ENCODE results near the gene PARP4. TPM values are rescaled to one million over a fixed set of nuclear protein-coding genes. Genes with fewer than 3 reads are reported as not detected.

PARP4 gene
- total RNA-seq, 2 donors from 2014 or later: 35.7 to 51.8 TPM

GRCh38 chr13:24540236-24541126 is 27.9 kb upstream of the PARP4 start:
- peaks cover 43% of the 10 kb centered on the region for H3K27me3 Mint-ChIP-seq (ENCODE audit: insufficient read depth)
- no peaks in the 10 kb centered on the region for H3K4me1 Mint-ChIP-seq
- H3K27ac ChIP-seq (ENCODE audit: low read depth, low read length): no peak overlapping the region
- TF ChIP-seq CTCF (conservative IDR thresholded peaks at IDR 0.05): peak; percentile 81
- H3K4me3 ChIP-seq (ENCODE audit: low read length): no peak overlapping the region
- H3K27ac Mint-ChIP-seq: no peak overlapping the region
- H3K4me3 Mint-ChIP-seq: no peak overlapping the region
- peaks cover 38% of the 10 kb centered on the region for H3K27me3 ChIP-seq (ENCODE audit: control insufficient read depth, insufficient read depth, low read length, poor library complexity, severe bottlenecking)
- H3K9me3 ChIP-seq (ENCODE audit: control insufficient read depth, low read length): no peaks in the 10 kb centered on the region
- H3K36me3 ChIP-seq (ENCODE audit: control insufficient read depth, insufficient read depth, low read length): no peaks in the 10 kb centered on the region
- no peaks in the 10 kb centered on the region for H3K4me1 ChIP-seq (ENCODE audit: control insufficient read depth, insufficient read depth, low read length)
- WGBS, 2 experiments (ENCODE audit: insufficient coverage in 1 of 2, insufficient read length in 1 of 2): 84 to 92% methylated on average over 10 to 32 of the region's 32 CpGs
- DNase-seq: peak; percentile 91
- no peaks in the 10 kb centered on the region for H3K36me3 Mint-ChIP-seq (ENCODE audit: low read depth)
- H3K9ac ChIP-seq (ENCODE audit: extremely low read depth, low read length, poor library complexity, severe bottlenecking): no peak overlapping the region
- H3K9me3 Mint-ChIP-seq: peaks cover 3% of the 10 kb centered on the region

- no peaks in the 10 kb centered on the region for H3K4me1 Mint-ChIP-seq
- H3K4me3 Mint-ChIP-seq: no peak overlapping the region
- TF ChIP-seq CTCF (conservative IDR thresholded peaks at IDR 0.05): no peak
- Histone ChIP-seq H3K36me3 (ENCODE audit: control insufficient read depth, insufficient read depth, low read length) (no peaks in the 10 kb centered on the region), H3K9ac (ENCODE audit: extremely low read depth, low read length, poor library complexity, severe bottlenecking) (no peak overlapping the region), H3K4me3 (ENCODE audit: low read length) (no peak overlapping the region), H3K9me3 (ENCODE audit: control insufficient read depth, low read length) (no peaks in the 10 kb centered on the region), H3K27me3 (ENCODE audit: control insufficient read depth, insufficient read depth, low read length, poor library complexity, severe bottlenecking) (peaks cover 38% of the 10 kb centered on the region), H3K4me1 (ENCODE audit: control insufficient read depth, insufficient read depth, low read length) (no peaks in the 10 kb centered on the region), H3K27ac (ENCODE audit: low read depth, low read length) (no peak overlapping the region)
- 89 to 94% methylated on average over 9 to 11 of the region's 11 CpGs for WGBS, 2 experiments (ENCODE audit: insufficient coverage in 1 of 2, insufficient read length in 1 of 2)
- no peak overlapping the region for H3K27ac Mint-ChIP-seq
- peaks cover 43% of the 10 kb centered on the region for H3K27me3 Mint-ChIP-seq (ENCODE audit: insufficient read depth)
- peaks cover 3% of the 10 kb centered on the region for H3K9me3 Mint-ChIP-seq
- DNase-seq: no peak
- H3K36me3 Mint-ChIP-seq (ENCODE audit: low read depth): no peaks in the 10 kb centered on the region
These were observed 27.1 kb upstream of the PARP4 start for GRCh38 chr13:24539500-24540165.

- Mint-ChIP-seq H3K4me3 (no peak overlapping the region), H3K27ac (no peak overlapping the region), H3K27me3 (ENCODE audit: insufficient read depth) (no peaks in the 10 kb centered on the region), H3K36me3 (ENCODE audit: low read depth) (no peaks in the 10 kb centered on the region), H3K4me1 (no peaks in the 10 kb centered on the region), H3K9me3 (no peaks in the 10 kb centered on the region)
- H3K9ac ChIP-seq (ENCODE audit: extremely low read depth, low read length, poor library complexity, severe bottlenecking): no peak overlapping the region
- H3K27me3 ChIP-seq (ENCODE audit: control insufficient read depth, insufficient read depth, low read length, poor library complexity, severe bottlenecking): no peaks in the 10 kb centered on the region
- H3K4me3 ChIP-seq (ENCODE audit: low read length): no peak overlapping the region
- H3K9me3 ChIP-seq (ENCODE audit: control insufficient read depth, low read length): no peaks in the 10 kb centered on the region
- DNase-seq: no peak
- H3K36me3 ChIP-seq (ENCODE audit: control insufficient read depth, insufficient read depth, low read length): no peaks in the 10 kb centered on the region
- WGBS, 2 experiments (ENCODE audit: insufficient coverage in 1 of 2, insufficient read length in 1 of 2): 96% methylated on average over 1 of the region's 1 CpG; no CpG with 5 or more reads in 1 of the 2 experiments
- no peaks in the 10 kb centered on the region for H3K4me1 ChIP-seq (ENCODE audit: control insufficient read depth, insufficient read depth, low read length)
- no peak for TF ChIP-seq CTCF (conservative IDR thresholded peaks at IDR 0.05)
- no peak overlapping the region for H3K27ac ChIP-seq (ENCODE audit: low read depth, low read length)
These were observed 16.9 kb upstream of the PARP4 start for GRCh38 chr13:24529478-24529877.

Measured in endodermal cell (in vitro differentiated cells).